Naive B cell (primary cell): ENCODE results near the gene REXO2. TPM values are rescaled to one million over a fixed set of nuclear protein-coding genes. Genes with fewer than 3 reads are reported as not detected.

ENCODE experiments used
- ATAC-seq, 2 donors: fragments of 150-1000 bp; cut with Tn5 transposase; 2 replicates each; pipeline ENCODE4 v1.10.0; 2021; ENCODE audit warnings: low read depth in 2 of 2, mild to moderate bottlenecking in 2 of 2, moderate library complexity in 2 of 2
- DNase-seq: peaks from one replicate; pipeline ENCODE4 v3.0.0; 2022
- H3K27ac Mint-ChIP-seq, 6 donors: one replicate each; pipeline ENCODE4 v1.8.0; 2020 to 2022; ENCODE audit warnings: mild to moderate bottlenecking in 6 of 6, mixed read lengths in 6 of 6, moderate library complexity in 5 of 6, inconsistent platforms in 2 of 6
- H3K27me3 Mint-ChIP-seq, 3 donors: one replicate each; pipeline ENCODE4 v1.8.0; 2021 to 2022; ENCODE audit warnings: mixed read lengths in 3 of 3, mild to moderate bottlenecking in 1 of 3
- H3K36me3 Mint-ChIP-seq, 2 donors: one replicate each; pipeline ENCODE4 v1.8.0; 2020 to 2022; ENCODE audit warnings: mixed read lengths in 2 of 2, inconsistent platforms in 1 of 2, mild to moderate bottlenecking in 1 of 2
- H3K4me1 Mint-ChIP-seq, 3 donors: one replicate each; pipeline ENCODE4 v1.8.0; 2020 to 2022; ENCODE audit warnings: mixed read lengths in 3 of 3, inconsistent platforms in 1 of 3, mild to moderate bottlenecking in 1 of 3, moderate library complexity in 1 of 3
- H3K4me3 Mint-ChIP-seq, 8 donors: one replicate each; pipeline ENCODE4 v1.8.0; 2020 to 2022; ENCODE audit warnings: mild to moderate bottlenecking in 8 of 8, mixed read lengths in 8 of 8, moderate library complexity in 8 of 8, inconsistent platforms in 2 of 8
- H3K9me3 Mint-ChIP-seq, 7 donors: one replicate each; pipeline ENCODE4 v1.8.0; 2020 to 2022; ENCODE audit warnings: mixed read lengths in 7 of 7, mild to moderate bottlenecking in 5 of 7, inconsistent platforms in 2 of 7, moderate library complexity in 1 of 7
- polyA plus RNA-seq, 6 donors: library from polyadenylated mRNA; unstranded; fragments of 300-500 nt; fragmentation: Illumina TruSeq; gene quantifications; one replicate each; pipeline ENCODE4 v1.2.3, GENCODE V29; 2021; ENCODE audit warnings: low read depth in 6 of 6

Gene REXO2
- polyA plus RNA-seq, 6 donors from 2014 or later: 29.8 to 38.6 (median 32.6) TPM

GRCh38 chr11:114448749-114449482 lies 9.6 kb downstream of the REXO2 start:
- DNase-seq (no peak), ATAC-seq (no peak)
- peaks cover 0 to 6% (median 0%) of the 10 kb centered on the region in 3 donors for H3K4me1 Mint-ChIP-seq
- H3K9me3 Mint-ChIP-seq: peaks cover 0 to 6% (median 0%) of the 10 kb centered on the region in 7 donors
- H3K4me3 Mint-ChIP-seq: no peak overlapping the region
- no peak overlapping the region for H3K27ac Mint-ChIP-seq
- no peaks in the 10 kb centered on the region for H3K27me3 Mint-ChIP-seq
- peaks cover 24 to 26% of the 10 kb centered on the region in 2 donors for H3K36me3 Mint-ChIP-seq

GRCh38 chr11:114449845-114450244 lies 10.6 kb downstream of the REXO2 start:
- Mint-ChIP-seq H3K4me1 (peaks cover 0 to 6% (median 0%) of the 10 kb centered on the region in 3 donors), H3K27me3 (no peaks in the 10 kb centered on the region), H3K36me3 (peaks cover 15 to 26% of the 10 kb centered on the region in 2 donors), H3K4me3 (no peak overlapping the region), H3K9me3 (peaks cover 0 to 6% (median 0%) of the 10 kb centered on the region in 7 donors), H3K27ac (no peak overlapping the region)
- DNase-seq (no peak), ATAC-seq (no peak)

- Mint-ChIP-seq H3K27ac (no peak overlapping the region), H3K4me1 (no peaks in the 10 kb centered on the region), H3K36me3 (peaks cover 4 to 11% of the 10 kb centered on the region in 2 donors), H3K9me3 (no peaks in the 10 kb centered on the region), H3K4me3 (no peak overlapping the region), H3K27me3 (no peaks in the 10 kb centered on the region)
- DNase-seq (no peak), ATAC-seq (no peak)
These were observed 13.1 kb downstream of the REXO2 start for GRCh38 chr11:114452399-114452798.

- H3K27me3 Mint-ChIP-seq: no peaks in the 10 kb centered on the region
- peaks cover 0 to 9% (median 2%) of the 10 kb centered on the region in 7 donors for H3K9me3 Mint-ChIP-seq
- H3K36me3 Mint-ChIP-seq: peaks cover 9 to 13% of the 10 kb centered on the region in 2 donors
- H3K4me1 Mint-ChIP-seq: no peaks in the 10 kb centered on the region
- H3K4me3 Mint-ChIP-seq: no peak overlapping the region
- H3K27ac Mint-ChIP-seq: no peak overlapping the region
- ATAC-seq (no peak), DNase-seq (no peak)
These were observed 24.7 kb downstream of the REXO2 start for GRCh38 chr11:114463999-114464398.

- ATAC-seq: no peak
- Mint-ChIP-seq H3K27ac (no peak overlapping the region), H3K4me3 (no peak overlapping the region), H3K4me1 (peaks cover 0 to 4% (median 0%) of the 10 kb centered on the region in 3 donors), H3K9me3 (peaks cover 0 to 9% (median 3%) of the 10 kb centered on the region in 7 donors), H3K27me3 (peaks cover 0 to 10% (median 0%) of the 10 kb centered on the region in 3 donors), H3K36me3 (peaks cover 17 to 18% of the 10 kb centered on the region in 2 donors)
- DNase-seq: no peak
These were observed 27.5 kb downstream of the REXO2 start for GRCh38 chr11:114466742-114467141.

GRCh38 chr11:114472661-114473060 lies 33.4 kb downstream of the REXO2 start:
- H3K36me3 Mint-ChIP-seq: peaks cover 8 to 12% of the 10 kb centered on the region in 2 donors
- peaks cover 0 to 4% (median 0%) of the 10 kb centered on the region in 3 donors for H3K4me1 Mint-ChIP-seq
- H3K27me3 Mint-ChIP-seq: peaks cover 0 to 10% (median 10%) of the 10 kb centered on the region in 3 donors
- no peak for ATAC-seq
- no peak overlapping the region for H3K4me3 Mint-ChIP-seq
- H3K9me3 Mint-ChIP-seq: peaks cover 0 to 11% (median 0%) of the 10 kb centered on the region in 7 donors
- no peak overlapping the region for H3K27ac Mint-ChIP-seq
- no peak for DNase-seq

- Mint-ChIP-seq H3K36me3 (no peaks in the 10 kb centered on the region), H3K27me3 (peaks cover 0 to 10% (median 5%) of the 10 kb centered on the region in 3 donors), H3K4me3 (no peak overlapping the region), H3K9me3 (peaks cover 0 to 12% (median 0%) of the 10 kb centered on the region in 7 donors), H3K4me1 (peaks cover 0 to 13% (median 4%) of the 10 kb centered on the region in 3 donors), H3K27ac (no peak overlapping the region)
- ATAC-seq (no peak), DNase-seq (no peak)
These were observed 38.7 kb downstream of the REXO2 start for GRCh38 chr11:114478001-114478410.

GRCh38 chr11:114478768-114479167 lies 39.5 kb downstream of the REXO2 start:
- no peaks in the 10 kb centered on the region for H3K36me3 Mint-ChIP-seq
- H3K4me1 Mint-ChIP-seq: peaks cover 0 to 13% (median 4%) of the 10 kb centered on the region in 3 donors
- peaks cover 0 to 12% (median 0%) of the 10 kb centered on the region in 7 donors for H3K9me3 Mint-ChIP-seq
- DNase-seq (no peak), ATAC-seq (no peak)
- H3K27me3 Mint-ChIP-seq: peaks cover 0 to 10% (median 5%) of the 10 kb centered on the region in 3 donors
- H3K4me3 Mint-ChIP-seq: no peak overlapping the region
- H3K27ac Mint-ChIP-seq: no peak overlapping the region

- H3K36me3 Mint-ChIP-seq: no peaks in the 10 kb centered on the region
- H3K27ac Mint-ChIP-seq: no peak overlapping the region
- ATAC-seq (no peak), DNase-seq (no peak)
- H3K4me1 Mint-ChIP-seq: peaks cover 0 to 13% (median 4%) of the 10 kb centered on the region in 3 donors
- no peak overlapping the region for H3K4me3 Mint-ChIP-seq
- peaks cover 0 to 12% (median 0%) of the 10 kb centered on the region in 7 donors for H3K9me3 Mint-ChIP-seq
- H3K27me3 Mint-ChIP-seq: peaks cover 0 to 10% (median 9%) of the 10 kb centered on the region in 3 donors
These were observed 40.1 kb downstream of the REXO2 start for GRCh38 chr11:114479331-114479730.

- no peak for ATAC-seq
- Mint-ChIP-seq H3K27ac (peak overlapping the region in 1 of 6 donors; percentile 53), H3K36me3 (no peaks in the 10 kb centered on the region), H3K4me3 (no peak overlapping the region), H3K27me3 (peaks cover 0 to 13% (median 6%) of the 10 kb centered on the region in 3 donors), H3K9me3 (peaks cover 0 to 5% (median 0%) of the 10 kb centered on the region in 7 donors), H3K4me1 (peaks cover 0 to 13% (median 4%) of the 10 kb centered on the region in 3 donors)
- DNase-seq: no peak
These were observed 42.8 kb downstream of the REXO2 start for GRCh38 chr11:114482114-114482513.

GRCh38 chr11:114483929-114484328 lies 44.7 kb downstream of the REXO2 start:
- DNase-seq (no peak), ATAC-seq (no peak)
- peaks cover 0 to 5% (median 0%) of the 10 kb centered on the region in 7 donors for H3K9me3 Mint-ChIP-seq
- no peak overlapping the region for H3K4me3 Mint-ChIP-seq
- peaks cover 0 to 13% (median 13%) of the 10 kb centered on the region in 3 donors for H3K27me3 Mint-ChIP-seq
- peaks cover 0 to 13% (median 4%) of the 10 kb centered on the region in 3 donors for H3K4me1 Mint-ChIP-seq
- no peaks in the 10 kb centered on the region for H3K36me3 Mint-ChIP-seq
- H3K27ac Mint-ChIP-seq: peak overlapping the region in 2 of 6 donors; percentile 4 to 79

- no peak for DNase-seq
- H3K4me3 Mint-ChIP-seq: no peak overlapping the region
- H3K27ac Mint-ChIP-seq: no peak overlapping the region
- no peaks in the 10 kb centered on the region for H3K36me3 Mint-ChIP-seq
- ATAC-seq: no peak
- peaks cover 3 to 14% (median 5%) of the 10 kb centered on the region in 7 donors for H3K9me3 Mint-ChIP-seq
- no peaks in the 10 kb centered on the region for H3K4me1 Mint-ChIP-seq
- H3K27me3 Mint-ChIP-seq: peaks cover 6 to 9% (median 8%) of the 10 kb centered on the region in 3 donors
These were observed 57.6 kb downstream of the REXO2 start for GRCh38 chr11:114496915-114497314.

- H3K9me3 Mint-ChIP-seq: peaks cover 0 to 5% (median 1%) of the 10 kb centered on the region in 7 donors
- H3K4me3 Mint-ChIP-seq: no peak overlapping the region
- no peaks in the 10 kb centered on the region for H3K4me1 Mint-ChIP-seq
- no peaks in the 10 kb centered on the region for H3K36me3 Mint-ChIP-seq
- ATAC-seq (no peak), DNase-seq (no peak)
- H3K27ac Mint-ChIP-seq: peak overlapping the region in 1 of 6 donors; percentile 32
- H3K27me3 Mint-ChIP-seq: peaks cover 10 to 17% (median 13%) of the 10 kb centered on the region in 3 donors
These were observed 60.5 kb downstream of the REXO2 start for GRCh38 chr11:114499756-114500155.
